Neural cell (in vitro differentiated cells): ENCODE data around the gene NPR2. TPM values are rescaled to one million over a fixed set of nuclear protein-coding genes. Genes with fewer than 3 reads are reported as not detected.

ENCODE experiments used
- H2AFZ ChIP-seq: fragments of 200-600, 300-800 bp; sonication (generic), shearing (Covaris generic); 2 replicates; pipeline ENCODE4 v1.6.0; 2014; ENCODE audit warnings: low read depth, mild to moderate bottlenecking, antibody characterized with exemption, low read length, moderate library complexity
- H3F3A ChIP-seq: fragments of 200-600 bp; shearing (Covaris generic); 2 replicates; pipeline ENCODE4 v1.6.1; 2016; ENCODE audit warnings: mild to moderate bottlenecking, moderate library complexity, mixed read lengths, antibody characterized with exemption, low read length; ENCODE audit not compliant: insufficient read depth, poor library complexity, severe bottlenecking
- H3K27ac ChIP-seq: fragments of 200-600, 300-800 bp; sonication (generic), shearing (Covaris generic); 2 replicates; pipeline ENCODE4 v1.5.1; 2014; ENCODE audit warnings: mild to moderate bottlenecking, low read length, moderate library complexity
- H3K27me3 ChIP-seq: fragments of 300-800, 200-600 bp; sonication (generic), shearing (Covaris generic); 2 replicates; pipeline ENCODE4 v1.6.0; 2014; ENCODE audit warnings: mild to moderate bottlenecking, low read depth, low read length, moderate library complexity; ENCODE audit not compliant: insufficient read depth
- H3K36me3 ChIP-seq: fragments of 300-800, 200-600 bp; sonication (generic), shearing (Covaris generic); 2 replicates; pipeline ENCODE4 v1.5.1; 2014; ENCODE audit warnings: mild to moderate bottlenecking, antibody characterized with exemption, low read length, moderate library complexity; ENCODE audit not compliant: insufficient read depth
- H3K4me2 ChIP-seq: fragments of 300-800, 200-600 bp; sonication (generic), shearing (Covaris generic); 2 replicates; pipeline ENCODE4 v1.6.0; 2014; ENCODE audit warnings: mild to moderate bottlenecking, low read length
- H3K4me3 ChIP-seq: fragments of 300-800, 200-600 bp; sonication (generic), shearing (Covaris generic); 2 replicates; pipeline ENCODE4 v1.5.1; 2014; ENCODE audit warnings: mild to moderate bottlenecking, low read length, moderate library complexity
- H3K79me2 ChIP-seq: fragments of 200-600 bp; shearing (Covaris generic); replicated peaks from 2 replicates; pipeline ENCODE4 v1.6.0; 2014; ENCODE audit warnings: mild to moderate bottlenecking, low read length, moderate library complexity; ENCODE audit not compliant: insufficient read depth
- H3K9ac ChIP-seq: fragments of 300-800, 200-600 bp; sonication (generic), shearing (Covaris generic); 2 replicates; pipeline ENCODE4 v1.6.1; 2016; ENCODE audit warnings: mild to moderate bottlenecking, low read length, mixed read lengths
- H3K9me2 ChIP-seq: fragments of 200-600 bp; shearing (Covaris generic); 2 replicates; pipeline ENCODE4 v1.6.1; 2016; ENCODE audit warnings: mild to moderate bottlenecking, low read length, mixed read lengths; ENCODE audit not compliant: insufficient read depth
- H3K9me3 ChIP-seq: fragments of 200-600, 300-800 bp; sonication (generic), shearing (Covaris generic); 2 replicates; pipeline ENCODE4 v1.6.1; 2016; ENCODE audit warnings: mild to moderate bottlenecking, mixed run types, low read length, moderate library complexity, mixed read lengths
- H4K20me1 ChIP-seq: fragments of 200-600 bp; shearing (Covaris generic); 2 replicates; pipeline ENCODE4 v1.6.1; 2016; ENCODE audit warnings: mild to moderate bottlenecking, mixed run types; ENCODE audit not compliant: insufficient read depth
- CTCF ChIP-seq: fragments of 450-650 bp; IDR thresholded peaks from 2 replicates; pipeline ENCODE4 v1.5.1; 2014; ENCODE audit warnings: antibody characterized with exemption, mild to moderate bottlenecking, moderate library complexity; ENCODE audit not compliant: poor library complexity, severe bottlenecking
- EP300 ChIP-seq: fragments of 450-650 bp; conservative IDR thresholded peaks from 2 replicates; pipeline ENCODE4 v1.6.1; 2014; ENCODE audit warnings: antibody characterized with exemption, mild to moderate bottlenecking, moderate library complexity; ENCODE audit not compliant: poor library complexity, severe bottlenecking
- EZH2 ChIP-seq: fragments of 200-600, 300-800 bp; shearing (Covaris generic), sonication (generic); IDR thresholded peaks from 2 replicates; pipeline ENCODE4 v1.6.1; 2014; ENCODE audit warnings: antibody characterized with exemption, low read length, borderline replicate concordance, mild to moderate bottlenecking; ENCODE audit not compliant: insufficient read depth, poor library complexity, severe bottlenecking
- MXI1 ChIP-seq: fragments of 450-650 bp; conservative IDR thresholded peaks from 2 replicates; pipeline ENCODE4 v1.6.1; 2014; ENCODE audit warnings: antibody characterized with exemption, mild to moderate bottlenecking; ENCODE audit not compliant: poor library complexity, severe bottlenecking
- POLR2AphosphoS5 ChIP-seq: IDR thresholded peaks from 2 replicates; pipeline ENCODE4 v1.6.1; 2012
- RAD21 ChIP-seq: fragments of 450-650 bp; conservative IDR thresholded peaks from 2 replicates; pipeline ENCODE4 v1.6.1; 2014; ENCODE audit warnings: antibody characterized with exemption, mild to moderate bottlenecking, moderate library complexity
- REST ChIP-seq: IDR thresholded peaks from 2 replicates; pipeline ENCODE4 v1.6.1; 2012; ENCODE audit warnings: borderline replicate concordance
- SMC3 ChIP-seq: fragments of 450-650 bp; conservative IDR thresholded peaks from 2 replicates; pipeline ENCODE4 v1.6.1; 2014; ENCODE audit warnings: antibody characterized with exemption, mild to moderate bottlenecking, moderate library complexity; ENCODE audit not compliant: poor library complexity
- TAF1 ChIP-seq: IDR thresholded peaks from 2 replicates; pipeline ENCODE4 v1.6.1; 2012; ENCODE audit warnings: low read depth
- polyA plus RNA-seq: library from polyadenylated mRNA; depleted of rRNA; stranded (reverse); fragments of >200 nt; gene quantifications from 2 replicates; pipeline ENCODE4 v1.2.3, GENCODE V29; 2014

NPR2 gene
- polyA plus RNA-seq, 1 donor from 2014 or later = 9.6 TPM

DNA sequence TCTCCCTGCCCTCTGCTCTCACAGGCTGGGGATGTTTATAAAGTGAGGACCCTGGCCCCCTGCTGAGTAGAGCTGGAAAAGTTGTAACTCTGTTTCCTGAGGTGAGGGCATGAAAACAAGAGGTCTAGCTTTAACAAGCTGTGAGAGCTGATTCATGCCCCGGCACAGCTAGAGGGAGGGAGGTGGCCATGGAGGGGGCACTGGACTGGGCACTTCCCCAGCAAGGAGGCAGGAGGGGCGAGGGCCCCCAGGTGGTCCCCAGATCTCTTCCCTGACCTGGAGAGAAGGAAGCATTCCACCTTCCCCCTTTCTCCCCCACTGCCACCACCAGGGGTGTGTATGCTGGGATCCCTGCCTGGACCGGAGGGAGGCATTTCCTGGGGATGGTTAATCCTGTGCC lies 37.1 kb upstream of the NPR2 start, which contains the start of gene MSMP (continued):
- no peak for TF ChIP-seq RAD21
- TF ChIP-seq EP300 = no peak
- TF ChIP-seq POLR2AphosphoS5 = no peak

DNA sequence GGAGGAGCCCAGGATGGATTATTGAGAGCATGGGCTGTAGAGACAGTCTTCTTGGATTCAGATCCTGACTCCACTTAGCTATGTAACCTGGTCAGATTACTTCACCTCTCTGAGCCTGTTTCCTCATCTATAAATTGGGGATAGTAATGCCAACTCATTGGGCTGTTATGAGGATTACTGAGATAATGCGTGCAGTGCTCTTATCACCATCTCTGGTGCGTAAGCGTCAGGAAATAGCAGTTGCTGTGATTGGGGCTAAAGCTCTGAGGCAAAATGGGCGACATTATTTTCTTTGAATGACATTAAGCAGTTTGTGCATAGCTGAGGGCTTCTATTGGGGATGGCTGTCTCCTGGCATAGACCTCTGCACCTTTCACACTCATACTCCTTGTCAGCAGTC lies 36.3 kb upstream of the NPR2 start:
- peaks cover 6% of the 10 kb centered on the region for H3K36me3 ChIP-seq
- no peak for TF ChIP-seq REST
- no peak for TF ChIP-seq POLR2AphosphoS5
- TF ChIP-seq CTCF = no peak
- no peak for TF ChIP-seq TAF1
- no peak for TF ChIP-seq MXI1
- no peak for TF ChIP-seq SMC3
- no peak for TF ChIP-seq EP300
- no peak for TF ChIP-seq EZH2

GRCh38 chr9:35756275-35757225 lies 34.8 kb upstream of the NPR2 start:
- Histone ChIP-seq H2AFZ (no peak overlapping the region), H3K9me2 (no peaks in the 10 kb centered on the region), H3K27ac (no peak overlapping the region), H3K9ac (peak overlapping the region; percentile 58), H3K79me2 (no peaks in the 10 kb centered on the region), H3K9me3 (no peaks in the 10 kb centered on the region), H3K36me3 (peaks cover 6% of the 10 kb centered on the region), H3F3A (no peaks in the 10 kb centered on the region), H3K4me2 (no peak overlapping the region), H3K27me3 (no peaks in the 10 kb centered on the region), H4K20me1 (no peaks in the 10 kb centered on the region), H3K4me3 (peak overlapping the region; percentile 67)
- no peak for TF ChIP-seq RAD21
- peak; percentile 57 for TF ChIP-seq CTCF

More for the DNA sequence above, 36.3 kb upstream of the NPR2 start:
- Histone ChIP-seq H3K4me3 (no peak overlapping the region), H3K27me3 (no peaks in the 10 kb centered on the region), H3K9me2 (no peaks in the 10 kb centered on the region), H2AFZ (no peak overlapping the region), H4K20me1 (no peaks in the 10 kb centered on the region), H3K27ac (no peak overlapping the region), H3F3A (no peaks in the 10 kb centered on the region), H3K4me2 (no peak overlapping the region), H3K79me2 (no peaks in the 10 kb centered on the region), H3K9me3 (no peaks in the 10 kb centered on the region), H3K9ac (no peak overlapping the region)
